ENCODE results near the gene ACAP3.

ACAP3 gene

GRCh38 chr1:1246577-1247340, 61.0 kb downstream of the ACAP3 start, which contains the start of gene C1QTNF12:
TSS of gene C1QTNF12 (minus strand) at chr1:1246722. CDS start at chr1:1246690, 32 bp downstream.
- DNase-seq (ENCODE audit: low read depth), result no peak

GRCh38 chr1:1245817-1246576, 61.7 kb downstream of the ACAP3 start:
- TF ChIP-seq MAX (IDR thresholded peaks at IDR 0.05; ENCODE audit: low read depth, low read length), result no peak
- no peak for TF ChIP-seq POLR2A (IDR thresholded peaks at IDR 0.05; ENCODE audit: extremely low read depth, insufficient read length)
- no peak for TF ChIP-seq MYC (IDR thresholded peaks at IDR 0.05; ENCODE audit: low read depth, low read length)
- TF ChIP-seq CTCF (IDR thresholded peaks at IDR 0.05; ENCODE audit: low read depth, low read length), result no peak
- H3K4me3 ChIP-seq (ENCODE audit: low read depth, low read length), result no peak overlapping the region

More at GRCh38 chr1:1246577-1247340, 61.0 kb downstream of the ACAP3 start, which contains the start of gene C1QTNF12:
- TF ChIP-seq POLR2A (IDR thresholded peaks at IDR 0.05; ENCODE audit: extremely low read depth, insufficient read length) (no peak), CTCF (IDR thresholded peaks at IDR 0.05; ENCODE audit: low read depth, low read length) (no peak), MYC (IDR thresholded peaks at IDR 0.05; ENCODE audit: low read depth, low read length) (no peak)
- H3K4me3 ChIP-seq (ENCODE audit: low read depth, low read length), result no peak within 1 kb of the TSS

GRCh38 chr1:1245178-1245816, 62.4 kb downstream of the ACAP3 start:
- no peak for DNase-seq (ENCODE audit: low read depth)
- TF ChIP-seq MYC (IDR thresholded peaks at IDR 0.05; ENCODE audit: low read depth, low read length) (no peak), MAX (IDR thresholded peaks at IDR 0.05; ENCODE audit: low read depth, low read length) (no peak), POLR2A (IDR thresholded peaks at IDR 0.05; ENCODE audit: extremely low read depth, insufficient read length) (no peak), CTCF (IDR thresholded peaks at IDR 0.05; ENCODE audit: low read depth, low read length) (no peak)
- H3K4me3 ChIP-seq (ENCODE audit: low read depth, low read length), result no peak overlapping the region

More at GRCh38 chr1:1245817-1246576, 61.7 kb downstream of the ACAP3 start:
- DNase-seq (ENCODE audit: low read depth), result no peak

- TF ChIP-seq POLR2A (IDR thresholded peaks at IDR 0.05; ENCODE audit: extremely low read depth, insufficient read length) (no peak), MYC (IDR thresholded peaks at IDR 0.05; ENCODE audit: low read depth, low read length) (no peak), MAX (IDR thresholded peaks at IDR 0.05; ENCODE audit: low read depth, low read length) (no peak), CTCF (IDR thresholded peaks at IDR 0.05; ENCODE audit: low read depth, low read length) (no peak)
- DNase-seq (ENCODE audit: low read depth), result no peak
- no peak overlapping the region for H3K4me3 ChIP-seq (ENCODE audit: low read depth, low read length)
Measured at GRCh38 chr1:1244192-1244811, 63.4 kb downstream of the ACAP3 start.

GRCh38 chr1:1243807-1244191, 63.9 kb downstream of the ACAP3 start:
- DNase-seq (ENCODE audit: low read depth), result no peak
- no peak for TF ChIP-seq MYC (IDR thresholded peaks at IDR 0.05; ENCODE audit: low read depth, low read length)
- no peak for TF ChIP-seq CTCF (IDR thresholded peaks at IDR 0.05; ENCODE audit: low read depth, low read length)
- no peak for TF ChIP-seq MAX (IDR thresholded peaks at IDR 0.05; ENCODE audit: low read depth, low read length)
- no peak for TF ChIP-seq POLR2A (IDR thresholded peaks at IDR 0.05; ENCODE audit: extremely low read depth, insufficient read length)
- no peak overlapping the region for H3K4me3 ChIP-seq (ENCODE audit: low read depth, low read length)
